Hepatocyte (in vitro differentiated cells): ENCODE measurements around the gene PCDHGB4. TPM values are rescaled to one million over a fixed set of nuclear protein-coding genes. Genes with fewer than 3 reads are reported as not detected.
"Not testable (repeated sequence)": the region's sequence is repeated elsewhere in the genome, so short reads cannot be mapped to it uniquely, and the experiment has no call there.

ENCODE experiments used
- DNase-seq: peaks from one replicate; pipeline ENCODE4 v3.0.0-alpha.2; 2016; ENCODE audit warnings: low spot score
- H2AFZ ChIP-seq: fragments of 200-600 bp; sonication (generic); 2 replicates; pipeline ENCODE4 v1.6.0; 2016; ENCODE audit warnings: antibody characterized with exemption, mild to moderate bottlenecking
- H3K27ac ChIP-seq: fragments of 200-600 bp; sonication (generic); 2 replicates; pipeline ENCODE4 v1.5.1; 2016; ENCODE audit warnings: mild to moderate bottlenecking
- H3K27me3 ChIP-seq: fragments of 200-600 bp; sonication (generic); 2 replicates; pipeline ENCODE4 v1.6.1; 2016
- H3K36me3 ChIP-seq: fragments of 200-600 bp; sonication (generic); replicated peaks from 2 replicates; pipeline ENCODE4 v1.5.1; 2016; ENCODE audit warnings: low read depth; ENCODE audit not compliant: insufficient read depth
- H3K4me1 ChIP-seq: fragments of 200-600 bp; sonication (generic); 2 replicates; pipeline ENCODE4 v1.5.1; 2016; ENCODE audit warnings: mild to moderate bottlenecking, moderate library complexity; ENCODE audit not compliant: insufficient read depth
- H3K4me2 ChIP-seq: fragments of 200-600 bp; sonication (generic); 2 replicates; pipeline ENCODE4 v1.6.0; 2016
- H3K4me3 ChIP-seq: fragments of 200-600 bp; sonication (generic); 2 replicates; pipeline ENCODE4 v1.5.1; 2016; ENCODE audit warnings: mild to moderate bottlenecking
- H3K79me2 ChIP-seq: fragments of 200-600 bp; sonication (generic); 2 replicates; pipeline ENCODE4 v1.6.0; 2017; ENCODE audit warnings: mild to moderate bottlenecking
- H3K9me2 ChIP-seq: fragments of 200-600 bp; sonication (generic); replicated peaks from 2 replicates; pipeline ENCODE4 v1.6.0; 2017; ENCODE audit warnings: mild to moderate bottlenecking; ENCODE audit not compliant: insufficient read depth
- H3K9me3 ChIP-seq: fragments of 200-600 bp; sonication (generic); 2 replicates; pipeline ENCODE4 v1.5.1; 2016; ENCODE audit warnings: low read depth, mild to moderate bottlenecking
- H4K20me1 ChIP-seq: fragments of 200-600 bp; sonication (generic); 2 replicates; pipeline ENCODE4 v1.6.0; 2016; ENCODE audit warnings: mild to moderate bottlenecking; ENCODE audit not compliant: insufficient read depth, poor library complexity, severe bottlenecking
- CTCF ChIP-seq: fragments of 200-600 bp; sonication (generic); IDR thresholded peaks from 2 replicates; pipeline ENCODE4 v1.5.1; 2016; ENCODE audit warnings: antibody characterized with exemption, mild to moderate bottlenecking; ENCODE audit not compliant: poor library complexity
- EZH2 ChIP-seq: fragments of 200-600 bp; sonication (generic); IDR thresholded peaks from 2 replicates; pipeline ENCODE4 v1.6.1; 2016; ENCODE audit warnings: antibody characterized with exemption, mild to moderate bottlenecking, borderline replicate concordance
- EZH2phosphoT487 ChIP-seq: fragments of 200-600 bp; sonication (generic); IDR thresholded peaks from one replicate; pipeline ENCODE4 v1.6.1; 2018; ENCODE audit warnings: antibody characterized with exemption, mild to moderate bottlenecking, low read depth, moderate library complexity; ENCODE audit not compliant: unreplicated experiment, severe bottlenecking
- WGBS: methylation state at CpG from one replicate; pipeline ENCODE4 v1.1.6; 2016; ENCODE audit warnings: low lambda C conversion rate; ENCODE audit errors: missing lambda C conversion rate; 5-methylcytosine and 5-hydroxymethylcytosine counted together
- polyA plus RNA-seq: library from polyadenylated mRNA; unstranded; fragments of >200 nt; fragmentation: Nextera tagmentation; extraction: Ambion mirVana; gene quantifications from 2 replicates; pipeline ENCODE4 v1.2.1, GENCODE V29; 2016
- total RNA-seq: library from RNA; depleted of rRNA; stranded (reverse); fragments of >200 nt; gene quantifications from 2 replicates; pipeline ENCODE4 v1.2.3, GENCODE V29; 2014

PCDHGB4 gene
- total and polyA plus RNA-seq, 2 experiments from 2014 or later: 17.9 to 20.0 TPM

GRCh38 chr5:141373673-141374317 lies 13.7 kb upstream of the PCDHGB4 start, which contains the start of gene PCDHGA6:
TSS of gene PCDHGA6 (plus strand) at chr5:141373891. CDS start at chr5:141374084, 193 bp downstream.
- H3K9me3 ChIP-seq: no peaks in the 10 kb centered on the region

GRCh38 chr5:141374627-141375026 lies 12.9 kb upstream of the PCDHGB4 start:
- no peaks in the 10 kb centered on the region for H4K20me1 ChIP-seq
- no peak overlapping the region for H3K4me2 ChIP-seq
- TF ChIP-seq CTCF (no peak), EZH2 (no peak), EZH2phosphoT487 (no peak)
- no peaks in the 10 kb centered on the region for H3K27me3 ChIP-seq
- H3K9me3 ChIP-seq: no peaks in the 10 kb centered on the region
- H3K79me2 ChIP-seq: no peaks in the 10 kb centered on the region
- no peak overlapping the region for H2AFZ ChIP-seq
- no peaks in the 10 kb centered on the region for H3K36me3 ChIP-seq
- H3K4me1 ChIP-seq: no peaks in the 10 kb centered on the region
- H3K27ac ChIP-seq: no peak overlapping the region
- no peak for DNase-seq
- 94% methylated on average over 14 of the region's 14 CpGs for WGBS
- no peak overlapping the region for H3K4me3 ChIP-seq
- H3K9me2 ChIP-seq: no peaks in the 10 kb centered on the region

More at GRCh38 chr5:141373673-141374317, 13.7 kb upstream of the PCDHGB4 start, which contains the start of gene PCDHGA6:
- Histone ChIP-seq H3K9me2 (no peaks in the 10 kb centered on the region), H4K20me1 (no peaks in the 10 kb centered on the region), H3K4me3 (no peak within 1 kb of the TSS), H2AFZ (no peak within 1 kb of the TSS), H3K36me3 (no peaks in the 10 kb centered on the region), H3K4me1 (no peaks in the 10 kb centered on the region), H3K27ac (no peak within 1 kb of the TSS), H3K4me2 (no peak within 1 kb of the TSS), H3K27me3 (no peaks in the 10 kb centered on the region), H3K79me2 (no peaks in the 10 kb centered on the region)
- TF ChIP-seq CTCF: no peak
- no peak for TF ChIP-seq EZH2
- TF ChIP-seq EZH2phosphoT487: no peak
- no peak for DNase-seq
- WGBS: 94% methylated on average over 27 of the region's 27 CpGs

GRCh38 chr5:141375444-141376155 lies 11.9 kb upstream of the PCDHGB4 start:
- DNase-seq, H3K36me3 ChIP-seq, H2AFZ ChIP-seq, H3K4me2 ChIP-seq, H3K4me1 ChIP-seq, H3K27ac ChIP-seq, H4K20me1 ChIP-seq, H3K4me3 ChIP-seq, H3K27me3 ChIP-seq, H3K9me2 ChIP-seq, H3K9me3 ChIP-seq, H3K79me2 ChIP-seq: not testable (repeated sequence)
- WGBS: 97% methylated on average over 31 of the region's 48 CpGs

- Histone ChIP-seq H4K20me1 (no peaks in the 10 kb centered on the region), H3K27me3 (no peaks in the 10 kb centered on the region), H3K4me3 (no peak within 1 kb of the TSS), H3K4me1 (no peaks in the 10 kb centered on the region), H3K27ac (no peak within 1 kb of the TSS), H3K36me3 (no peaks in the 10 kb centered on the region), H3K9me2 (no peaks in the 10 kb centered on the region), H3K79me2 (no peaks in the 10 kb centered on the region), H2AFZ (no peak within 1 kb of the TSS), H3K4me2 (no peak within 1 kb of the TSS), H3K9me3 (no peaks in the 10 kb centered on the region)
- TF ChIP-seq CTCF: no peak
- no peak for TF ChIP-seq EZH2phosphoT487
- no peak for TF ChIP-seq EZH2
- WGBS: 95% methylated on average over 37 of the region's 37 CpGs
- DNase-seq: no peak
Measured at GRCh38 chr5:141382469-141383294, 4.8 kb upstream of the PCDHGB4 start, which contains the start of gene PCDHGA7. TSS of gene PCDHGA7 (plus strand) at chr5:141382742. CDS start at chr5:141382900, 158 bp downstream.
